Endometrial microvascular endothelial cells (primary cell): ENCODE data around the gene RHBDL1. TPM values are rescaled to one million over a fixed set of nuclear protein-coding genes. Genes with fewer than 3 reads are reported as not detected.

Experiments
- in situ Hi-C: cut with HindIII; loops from 2 replicates; pipeline ENCODE4 v1.10.0; 2017; ENCODE audit warnings: low sequenced_read_pairs, low pct_unique_long_range_greater_than_20kb; ENCODE audit errors: inconsistent ontology term
- total RNA-seq: library from RNA; depleted of rRNA; stranded (reverse); fragments of >200 nt; gene quantifications from one replicate; pipeline ENCODE4 v1.2.3, GENCODE V29; 2015; ENCODE audit errors: inconsistent ontology term

The RHBDL1 gene
- total RNA-seq, 1 donor from 2014 or later, result 2.1 TPM

DNA sequence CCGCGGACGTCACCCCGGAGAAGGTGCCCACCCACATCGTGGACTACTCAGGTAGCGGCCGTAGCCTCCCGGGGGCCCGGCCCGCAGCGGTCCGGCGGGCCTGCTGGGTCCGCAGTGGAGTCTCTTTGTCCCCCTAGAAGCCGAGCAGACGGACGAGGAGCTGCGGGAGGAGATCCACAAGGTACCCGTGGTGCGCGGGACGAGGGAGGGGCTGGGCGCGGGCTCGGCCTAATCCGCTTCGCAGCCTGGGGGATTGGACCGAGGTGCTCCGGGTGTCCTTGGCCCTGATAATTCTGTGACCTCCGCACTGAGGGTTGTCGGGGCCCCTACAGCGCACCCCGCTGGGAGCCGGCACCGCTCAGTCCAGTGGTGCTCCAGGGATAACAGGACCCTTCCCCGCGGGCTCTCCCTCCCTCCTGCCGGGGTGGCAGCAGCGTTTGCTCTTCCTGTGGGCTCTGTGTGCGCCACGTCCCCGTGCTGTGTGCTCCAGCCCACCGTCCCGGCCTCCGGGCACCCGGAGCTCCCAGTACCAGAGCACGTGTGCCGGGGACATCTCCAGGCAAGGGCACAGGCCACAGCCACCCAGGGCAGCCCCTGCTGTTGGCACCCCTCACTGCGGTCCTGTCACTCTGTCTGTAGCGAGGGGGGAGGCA is 6.8 kb upstream of the RHBDL1 start:
- in situ Hi-C loops, result no loop called here

GRCh38 chr16:669666-670065 is 5.8 kb upstream of the RHBDL1 start:
- in situ Hi-C loops, result no loop called here

GRCh38 chr16:670485-671352 is 4.8 kb upstream of the RHBDL1 start:
- in situ Hi-C loops, result no loop called here

DNA sequence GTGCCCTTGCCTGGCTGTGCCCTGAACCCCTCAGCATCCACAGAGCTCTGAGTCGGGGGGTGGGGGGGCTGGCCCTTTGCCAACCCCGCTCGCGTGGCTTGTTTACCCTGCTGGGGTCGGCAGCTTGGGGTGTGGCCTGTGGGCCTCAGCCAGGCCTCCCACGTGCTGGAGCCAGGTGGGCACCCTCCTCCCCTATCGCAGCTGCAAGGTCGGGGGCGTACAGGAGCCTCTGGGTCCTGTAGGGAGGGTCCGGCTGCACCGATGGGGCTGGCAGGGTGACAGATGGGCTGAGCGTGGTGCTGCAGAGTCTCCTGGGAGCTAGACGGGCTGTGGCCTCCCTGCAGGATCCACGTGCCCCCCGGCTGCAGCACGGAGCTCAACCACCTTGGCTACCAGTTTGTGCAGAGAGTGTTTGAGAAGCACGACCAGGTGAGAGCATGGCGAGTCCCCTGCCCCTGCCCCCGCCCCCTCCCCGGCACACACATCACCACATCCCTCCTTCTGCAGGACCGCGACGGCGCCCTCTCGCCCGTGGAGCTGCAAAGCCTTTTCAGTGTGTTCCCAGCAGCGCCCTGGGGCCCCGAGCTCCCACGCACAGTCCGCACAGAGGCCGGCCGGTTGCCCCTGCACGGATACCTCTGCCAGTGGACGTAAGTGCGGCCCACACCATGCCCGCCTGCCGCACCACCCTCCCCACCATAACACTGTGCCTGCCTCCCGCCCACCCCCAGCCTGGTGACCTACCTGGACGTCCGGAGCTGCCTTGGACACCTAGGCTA is 3.9 kb upstream of the RHBDL1 start:
- in situ Hi-C loops, result no loop called here

GRCh38 chr16:672371-672770 is 3.1 kb upstream of the RHBDL1 start:
- in situ Hi-C loops, result no loop called here

DNA sequence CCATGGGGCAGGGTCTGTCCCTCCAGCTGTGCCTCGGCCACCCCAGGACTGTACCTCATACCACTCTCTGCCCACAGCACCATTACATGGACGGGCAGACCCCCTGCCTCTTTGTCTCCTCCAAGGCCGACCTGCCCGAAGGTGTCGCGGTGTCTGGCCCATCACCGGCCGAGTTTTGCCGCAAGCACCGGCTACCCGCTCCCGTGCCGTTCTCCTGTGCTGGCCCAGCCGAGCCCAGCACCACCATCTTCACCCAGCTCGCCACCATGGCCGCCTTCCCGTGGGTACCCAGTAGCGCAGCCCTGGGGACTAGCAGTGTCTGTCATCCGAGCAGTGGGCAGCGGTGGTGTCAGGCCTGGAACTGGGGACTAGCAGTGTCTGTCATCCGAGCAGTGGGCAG is 2.6 kb upstream of the RHBDL1 start:
- in situ Hi-C loops, result no loop called here

DNA sequence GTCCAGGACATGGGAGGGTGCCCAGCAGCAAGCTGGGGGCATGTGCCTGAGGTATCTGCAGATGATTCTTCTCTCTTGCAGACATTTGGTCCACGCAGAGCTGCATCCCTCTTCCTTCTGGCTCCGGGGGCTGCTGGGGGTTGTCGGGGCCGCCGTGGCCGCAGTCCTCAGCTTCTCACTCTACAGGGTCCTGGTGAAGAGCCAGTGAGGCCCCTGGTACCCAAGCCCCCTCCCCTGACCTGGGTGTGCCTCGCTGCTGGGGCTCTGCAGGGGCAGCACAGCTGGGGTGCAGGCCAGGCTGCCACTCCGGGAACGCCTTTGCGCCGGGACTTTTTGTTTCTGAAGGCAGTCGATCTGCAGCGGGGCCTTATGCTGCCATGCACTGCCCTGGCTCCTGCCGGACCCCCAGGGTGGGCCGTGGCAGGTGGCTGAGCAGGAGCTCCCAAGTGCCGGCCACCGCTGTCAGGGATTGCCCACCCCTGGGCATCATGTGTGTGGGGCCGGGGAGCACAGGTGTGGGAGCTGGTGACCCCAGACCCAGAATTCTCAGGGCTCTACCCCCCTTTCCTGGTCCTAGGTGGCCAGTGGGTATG is 2.0 kb upstream of the RHBDL1 start:
- in situ Hi-C loops, result no loop called here

DNA sequence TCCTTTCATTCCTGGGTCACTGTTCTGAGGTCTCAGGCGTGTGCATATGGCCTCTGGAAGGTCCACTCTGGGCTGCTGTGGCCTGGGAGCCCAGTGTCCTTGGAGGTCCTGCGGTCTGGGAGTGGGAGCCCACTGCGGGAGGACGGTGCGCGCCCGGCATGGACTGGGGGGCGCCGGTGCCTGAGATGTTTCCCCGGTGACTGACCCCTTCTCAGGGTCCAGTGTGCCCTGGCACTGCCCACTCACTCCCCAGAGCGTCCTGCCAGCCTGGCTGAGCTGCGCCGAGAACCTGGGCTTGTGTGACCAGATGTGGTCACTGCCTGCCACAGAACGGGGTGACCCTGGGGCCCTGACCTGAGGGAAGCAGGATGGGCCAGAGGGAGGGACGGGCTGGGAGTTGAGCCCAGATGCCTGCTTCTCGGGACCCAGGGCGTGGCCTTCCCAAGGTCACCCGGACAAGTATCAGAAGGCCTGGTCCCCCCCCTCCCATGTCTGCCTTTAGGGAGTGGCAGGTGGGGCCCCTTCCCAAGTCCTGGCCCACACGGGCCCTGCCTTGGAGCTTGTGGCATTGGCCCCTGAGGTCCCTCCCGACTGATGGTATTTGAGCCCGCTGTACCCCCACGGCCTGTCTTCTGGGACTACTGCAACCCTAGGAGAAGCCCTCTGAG is 1.1 kb upstream of the RHBDL1 start:
- in situ Hi-C loops, result no loop called here

GRCh38 chr16:675884-676564 is 553 bp downstream of the RHBDL1 start:
- in situ Hi-C loops, result no loop called here

- in situ Hi-C loops, result no loop called here
These were observed 1.1 kb downstream of the RHBDL1 start for GRCh38 chr16:676565-676902.

DNA sequence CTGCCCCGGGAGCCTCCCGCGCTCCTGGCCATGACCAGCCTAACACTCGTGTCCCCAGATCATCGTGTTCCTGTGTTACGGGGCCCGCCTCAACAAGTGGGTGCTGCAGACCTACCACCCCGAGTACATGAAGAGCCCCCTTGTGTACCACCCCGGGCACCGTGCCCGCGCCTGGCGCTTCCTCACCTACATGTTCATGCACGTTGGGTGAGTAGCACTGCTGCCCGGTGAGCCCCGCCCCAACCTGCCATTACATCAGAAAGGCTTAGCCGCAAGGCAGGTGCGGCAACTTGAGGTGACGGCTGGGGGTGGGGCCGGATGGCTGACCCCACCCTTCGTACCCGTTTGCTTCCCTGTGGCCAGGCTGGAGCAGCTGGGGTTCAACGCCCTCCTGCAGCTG is 1.4 kb downstream of the RHBDL1 start:
- in situ Hi-C loops, result no loop called here

DNA sequence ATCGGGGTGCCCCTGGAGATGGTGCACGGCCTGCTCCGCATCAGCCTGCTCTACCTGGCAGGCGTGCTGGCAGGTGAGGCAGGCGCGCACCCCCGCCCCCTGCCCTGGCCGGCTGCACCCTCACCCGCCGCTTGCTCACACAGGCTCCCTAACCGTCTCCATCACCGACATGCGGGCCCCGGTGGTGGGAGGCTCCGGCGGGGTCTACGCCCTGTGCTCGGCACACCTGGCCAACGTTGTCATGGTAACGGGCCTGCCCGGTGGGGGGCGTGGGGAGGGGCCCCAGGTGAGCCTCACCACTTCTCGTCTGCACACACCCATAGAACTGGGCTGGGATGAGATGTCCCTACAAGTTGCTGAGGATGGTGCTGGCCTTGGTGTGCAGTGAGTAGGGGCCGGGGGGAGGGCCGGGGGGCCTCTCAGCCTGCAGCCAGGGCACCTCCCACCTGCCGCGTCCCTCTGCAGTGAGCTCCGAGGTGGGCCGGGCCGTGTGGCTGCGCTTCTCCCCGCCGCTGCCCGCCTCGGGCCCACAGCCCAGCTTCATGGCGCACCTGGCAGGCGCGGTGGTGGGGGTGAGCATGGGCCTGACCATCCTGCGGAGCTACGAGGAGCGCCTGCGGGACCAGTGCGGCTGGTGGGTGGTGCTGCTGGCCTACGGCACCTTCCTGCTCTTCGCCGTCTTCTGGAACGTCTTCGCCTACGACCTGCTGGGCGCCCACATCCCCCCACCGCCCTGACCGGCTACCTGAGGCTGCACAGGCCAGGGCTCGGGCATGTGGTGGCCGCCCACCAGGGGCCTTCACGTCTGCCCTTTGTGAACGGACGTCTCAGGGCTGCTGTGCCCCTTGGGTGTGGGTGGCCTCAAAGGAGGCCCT is 2.1 kb downstream of the RHBDL1 start:
- in situ Hi-C loops, result no loop called here

- in situ Hi-C loops, result no loop called here
These were observed 2.9 kb downstream of the RHBDL1 start for GRCh38 chr16:678209-678857.

- in situ Hi-C loops, result no loop called here
These were observed 3.7 kb downstream of the RHBDL1 start for GRCh38 chr16:678858-679813.

- in situ Hi-C loops, result no loop called here
These were observed 4.5 kb downstream of the RHBDL1 start, which contains the start of gene STUB1 for GRCh38 chr16:679814-680624. TSS of gene STUB1 (plus strand) at chr16:680410. CDS start at chr16:680526, 116 bp downstream.
